Caco-2 (cell line): Measurements from ENCODE around the gene WDR33. TPM values are rescaled to one million over a fixed set of nuclear protein-coding genes. Genes with fewer than 3 reads are reported as not detected.

Experiments used
- BruUV-seq: library from RNA; stranded (reverse); fragments of 400-500 nt; replicated peaks from 2 replicates; lab custom pipeline; 2021; lab: Mats Ljungman, UMichigan
- CTCF ChIA-PET: fragments of 300-600 bp; sonication (Branson Sonifier 250); formaldehyde crosslinking; loops from one replicate; lab custom pipeline; 2022; ENCODE audit warnings: antibody characterized with exemption; lab: Charles Lee
- POLR2A ChIA-PET: fragments of 300-600 bp; sonication (Branson Sonifier 250); formaldehyde crosslinking; loops from one replicate; lab custom pipeline; 2022; ENCODE audit warnings: antibody characterized with exemption; lab: Charles Lee
- DNase-seq, 2 experiments: peaks; one replicate each; pipeline versions ENCODE4 v3.0.0 to v3.0.0-alpha.2; 2020 to 2022
- H3K27me3 ChIP-seq: replicated peaks from 2 replicates; pipeline ENCODE4 v1.6.0; 2011; ENCODE audit warnings: low read length; ENCODE audit not compliant: control insufficient read depth, insufficient read depth
- H3K36me3 ChIP-seq: 2 replicates; pipeline ENCODE4 v1.5.1; 2011; ENCODE audit warnings: low read length; ENCODE audit not compliant: control insufficient read depth, insufficient read depth
- H3K4me1 ChIP-seq: fragments of 250-450 bp; sonication (Bioruptor Pico); 2 replicates; pipeline ENCODE4 v1.5.1; 2020; ENCODE audit warnings: mild to moderate bottlenecking
- H3K4me3 ChIP-seq: 2 replicates; pipeline ENCODE4 v1.5.1; 2011; ENCODE audit warnings: low read depth, mild to moderate bottlenecking, control low read depth, low read length
- H3K9me3 ChIP-seq: fragments of 250-450 bp; sonication (Bioruptor Pico); 2 replicates; pipeline ENCODE4 v1.5.1; 2020; ENCODE audit warnings: mild to moderate bottlenecking, moderate library complexity
- H3K27ac Mint-ChIP-seq: one replicate; pipeline ENCODE4 v1.8.0; 2022; ENCODE audit warnings: mixed read lengths; ENCODE audit not compliant: unreplicated experiment
- H3K27me3 Mint-ChIP-seq: one replicate; pipeline ENCODE4 v1.8.0; 2022; ENCODE audit warnings: mixed read lengths; ENCODE audit not compliant: insufficient read depth, unreplicated experiment
- H3K36me3 Mint-ChIP-seq: one replicate; pipeline ENCODE4 v1.8.0; 2022; ENCODE audit warnings: mild to moderate bottlenecking, mixed read lengths; ENCODE audit not compliant: insufficient read depth, unreplicated experiment
- H3K4me1 Mint-ChIP-seq: one replicate; pipeline ENCODE4 v1.8.0; 2022; ENCODE audit warnings: low read depth, mixed read lengths; ENCODE audit not compliant: unreplicated experiment
- H3K4me3 Mint-ChIP-seq: one replicate; pipeline ENCODE4 v1.8.0; 2022; ENCODE audit warnings: mild to moderate bottlenecking, moderate library complexity, mixed read lengths; ENCODE audit not compliant: unreplicated experiment
- H3K9me3 Mint-ChIP-seq: one replicate; pipeline ENCODE4 v1.8.0; 2022; ENCODE audit warnings: mixed read lengths; ENCODE audit not compliant: unreplicated experiment
- CTCF ChIP-seq, 2 experiments: fragments of 200-600 bp in 1 of 2; IDR thresholded peaks; 1 replicate in 1 of 2; 2 replicates in 1 of 2; pipeline versions ENCODE4 v1.5.1 to v1.8.0; 2011 to 2022; ENCODE audit warnings: antibody characterized with exemption in 1 of 2, control low read depth in 1 of 2, inconsistent platforms in 1 of 2, low read depth in 1 of 2, low read length in 1 of 2, mild to moderate bottlenecking in 1 of 2, moderate library complexity in 1 of 2; ENCODE audit not compliant: insufficient read depth in 1 of 2, severe bottlenecking in 1 of 2, unreplicated experiment in 1 of 2
- intact Hi-C: fragments of 100-400 bp; cut with micrococcal nuclease; formaldehyde crosslinking; loops from one replicate; pipeline ENCODE4 v1.10.0; 2022; ENCODE audit not compliant: unreplicated experiment
- total RNA-seq: library from RNA; stranded (reverse); gene quantifications from 2 replicates; pipeline ENCODE4 v1.2.3, GENCODE V29; 2022

Gene WDR33
- total RNA-seq, 1 experiment from 2014 or later, result 77.5 TPM

- H3K27ac Mint-ChIP-seq, result no peak overlapping the region
- POLR2A ChIA-PET, result interaction anchor here (0.6 kb wide), 1 partner anchor 43 kb away, joined by 4 read pairs; no protein-coding TSS in a partner anchor
- H3K27me3 Mint-ChIP-seq, result no peaks in the 10 kb centered on the region
- Histone ChIP-seq H3K36me3 (peaks cover 3% of the 10 kb centered on the region; the same call in 1 of the 2 replicates), H3K27me3 (no peaks in the 10 kb centered on the region), H3K4me3 (no peak overlapping the region), H3K4me1 (peaks cover under 1% of the 10 kb centered on the region), H3K9me3 (no peaks in the 10 kb centered on the region)
- no peak for DNase-seq
- peaks cover 14% of the 10 kb centered on the region for H3K4me1 Mint-ChIP-seq
- intact Hi-C loops, result no loop called here
- peaks cover 66% of the 10 kb centered on the region for H3K36me3 Mint-ChIP-seq
- no peaks in the 10 kb centered on the region for H3K9me3 Mint-ChIP-seq
- no TSS peak for BruUV-seq
- no peak for TF ChIP-seq CTCF (IDR thresholded peaks at IDR 0.05; ENCODE audit: insufficient read depth in 1 of 2, low read depth in 1 of 2, low read length in 1 of 2, severe bottlenecking in 1 of 2, unreplicated experiment in 1 of 2)
- CTCF ChIA-PET, result no interaction called here
- H3K4me3 Mint-ChIP-seq, result no peak overlapping the region
Observed at GRCh38 chr2:127743477-127744026, 67.4 kb downstream of the WDR33 start.

- CTCF ChIA-PET, result no interaction called here
- Mint-ChIP-seq H3K9me3 (no peaks in the 10 kb centered on the region), H3K27ac (no peak overlapping the region), H3K36me3 (peaks cover 78% of the 10 kb centered on the region), H3K27me3 (no peaks in the 10 kb centered on the region), H3K4me1 (peaks cover 20% of the 10 kb centered on the region), H3K4me3 (no peak overlapping the region)
- no peak for TF ChIP-seq CTCF (IDR thresholded peaks at IDR 0.05; ENCODE audit: insufficient read depth in 1 of 2, low read depth in 1 of 2, low read length in 1 of 2, severe bottlenecking in 1 of 2, unreplicated experiment in 1 of 2)
- no peaks in the 10 kb centered on the region for H3K27me3 ChIP-seq
- no TSS peak for BruUV-seq
- peaks cover 3% of the 10 kb centered on the region; the same call in 1 of the 2 replicates for H3K36me3 ChIP-seq
- no peak overlapping the region for H3K4me3 ChIP-seq
- intact Hi-C loops, result no loop called here
- peaks cover 21% of the 10 kb centered on the region for H3K4me1 ChIP-seq
- DNase-seq, result no peak
- POLR2A ChIA-PET, result no interaction called here
- no peaks in the 10 kb centered on the region for H3K9me3 ChIP-seq
Observed at GRCh38 chr2:127740665-127741288, 70.2 kb downstream of the WDR33 start.

GRCh38 chr2:127739800-127740199 is 71.2 kb downstream of the WDR33 start:
- Mint-ChIP-seq H3K27ac (no peak overlapping the region), H3K36me3 (peaks cover 80% of the 10 kb centered on the region), H3K27me3 (no peaks in the 10 kb centered on the region), H3K4me1 (peaks cover 30% of the 10 kb centered on the region), H3K4me3 (no peak overlapping the region), H3K9me3 (no peaks in the 10 kb centered on the region)
- no TSS peak for BruUV-seq
- POLR2A ChIA-PET, result no interaction called here
- CTCF ChIA-PET, result no interaction called here
- intact Hi-C loops, result no loop called here
- Histone ChIP-seq H3K4me1 (peaks cover 31% of the 10 kb centered on the region), H3K4me3 (no peak overlapping the region), H3K27me3 (no peaks in the 10 kb centered on the region), H3K36me3 (peaks cover 3% of the 10 kb centered on the region; the same call in 1 of the 2 replicates), H3K9me3 (no peaks in the 10 kb centered on the region)
- DNase-seq, result no peak
- TF ChIP-seq CTCF (IDR thresholded peaks at IDR 0.05; ENCODE audit: insufficient read depth in 1 of 2, low read depth in 1 of 2, low read length in 1 of 2, severe bottlenecking in 1 of 2, unreplicated experiment in 1 of 2), result no peak
